HG02840 (cell line): Measurements from ENCODE around the gene TMBIM4.

Experiments
- ATAC-seq: cut with Tn5 transposase; IDR thresholded peaks from one replicate; pipeline ENCODE4 v1.9.1; 2021; ENCODE audit warnings: mild to moderate bottlenecking, moderate library complexity, moderate number of reproducible peaks; ENCODE audit not compliant: unreplicated experiment, low FRiP score

TMBIM4 gene

DNA sequence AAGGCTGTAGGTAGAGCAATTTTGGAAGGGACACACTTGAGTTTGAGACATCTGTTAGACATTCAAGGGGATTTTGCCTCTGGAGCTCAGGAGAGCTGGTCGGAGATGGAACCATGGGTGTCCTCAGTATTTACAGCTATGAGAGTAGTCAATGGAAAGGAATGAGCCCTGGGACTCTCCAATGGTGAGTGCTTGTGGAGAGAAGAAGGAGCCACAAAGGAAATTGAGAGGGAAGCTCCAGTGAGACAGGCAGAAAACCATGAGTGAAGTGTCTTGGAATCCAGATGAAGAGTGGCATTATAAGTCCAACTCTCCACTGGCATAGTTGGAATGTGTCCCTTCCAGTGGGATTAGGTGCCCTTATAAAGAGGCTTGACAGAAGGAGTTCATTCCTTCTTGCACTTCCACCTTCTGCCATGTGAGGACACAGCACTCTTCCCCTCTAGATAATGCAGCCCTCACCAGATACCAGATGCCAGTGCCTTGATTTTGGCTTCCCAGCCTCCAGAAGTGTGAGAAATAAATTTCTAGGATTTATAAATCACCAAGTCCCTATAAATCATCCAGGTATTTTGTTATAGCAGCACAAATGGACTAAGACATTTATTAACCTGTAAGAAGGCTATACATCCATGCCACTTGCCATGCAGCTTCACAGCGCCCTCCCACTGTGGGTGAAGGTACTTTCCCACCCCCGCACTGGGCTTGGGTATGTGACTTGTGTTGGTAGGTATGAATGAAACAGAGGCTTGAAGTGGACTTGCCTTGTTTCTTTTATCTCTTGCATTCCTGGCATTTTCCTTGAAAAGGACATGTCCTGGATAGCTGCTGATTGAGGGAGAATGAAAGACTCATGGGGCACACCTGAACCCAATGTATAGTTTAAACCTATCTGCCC is 66.5 kb downstream of the TMBIM4 start:
- no peak for ATAC-seq

DNA sequence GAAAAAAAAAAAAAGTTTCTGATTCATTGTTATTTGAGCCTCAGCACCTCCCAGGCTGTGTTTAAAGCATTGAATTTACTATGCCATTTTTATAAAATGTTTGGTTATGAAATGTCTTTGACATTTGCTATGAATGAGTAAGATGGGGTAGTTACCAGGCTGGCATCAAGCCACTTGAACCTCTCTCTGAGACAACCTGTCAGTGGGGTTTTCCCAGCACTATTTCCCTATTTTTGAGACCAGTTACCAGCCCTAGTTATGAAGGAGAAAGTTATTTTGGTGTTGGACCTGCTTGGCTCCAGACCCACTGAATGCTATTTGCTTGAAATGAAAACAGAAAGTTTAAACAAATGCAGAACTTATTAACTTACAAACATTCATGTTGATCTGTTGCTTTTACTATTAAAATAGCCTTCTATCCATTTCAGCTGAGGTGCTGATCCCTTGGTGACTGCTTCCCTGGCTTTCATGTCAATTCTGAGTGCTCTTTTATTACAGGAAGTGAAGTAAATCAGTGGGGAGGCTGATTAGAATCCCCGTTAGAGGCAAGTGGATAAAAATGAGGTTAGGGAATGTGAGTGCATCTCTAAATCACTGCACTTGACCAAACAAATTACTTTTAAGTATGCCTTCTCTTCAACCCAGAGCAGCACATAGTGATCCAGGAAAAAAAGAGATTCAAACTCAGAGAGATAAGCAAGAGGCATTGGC is 77.1 kb downstream of the TMBIM4 start:
- ATAC-seq = no peak

DNA sequence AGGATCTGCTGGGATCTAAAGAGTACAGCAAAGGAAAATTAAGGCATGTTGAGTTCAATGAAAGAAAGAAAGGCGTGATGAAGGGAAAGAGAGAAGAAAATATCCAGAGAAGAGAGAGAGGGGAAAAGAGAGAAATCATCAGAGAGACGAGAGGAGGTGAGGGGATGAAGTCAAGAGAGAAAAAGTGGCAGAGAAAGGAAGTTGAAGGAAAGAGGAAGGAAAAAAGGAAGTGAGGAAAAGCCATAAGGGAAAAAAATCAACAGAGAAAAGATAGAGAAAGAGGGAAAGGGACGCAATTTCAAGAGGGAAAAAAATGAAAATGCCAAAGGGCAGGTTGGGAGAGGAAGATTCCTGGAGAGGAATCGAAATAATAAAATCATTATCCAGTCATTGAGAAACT is 79.6 kb downstream of the TMBIM4 start:
- no peak for ATAC-seq

DNA sequence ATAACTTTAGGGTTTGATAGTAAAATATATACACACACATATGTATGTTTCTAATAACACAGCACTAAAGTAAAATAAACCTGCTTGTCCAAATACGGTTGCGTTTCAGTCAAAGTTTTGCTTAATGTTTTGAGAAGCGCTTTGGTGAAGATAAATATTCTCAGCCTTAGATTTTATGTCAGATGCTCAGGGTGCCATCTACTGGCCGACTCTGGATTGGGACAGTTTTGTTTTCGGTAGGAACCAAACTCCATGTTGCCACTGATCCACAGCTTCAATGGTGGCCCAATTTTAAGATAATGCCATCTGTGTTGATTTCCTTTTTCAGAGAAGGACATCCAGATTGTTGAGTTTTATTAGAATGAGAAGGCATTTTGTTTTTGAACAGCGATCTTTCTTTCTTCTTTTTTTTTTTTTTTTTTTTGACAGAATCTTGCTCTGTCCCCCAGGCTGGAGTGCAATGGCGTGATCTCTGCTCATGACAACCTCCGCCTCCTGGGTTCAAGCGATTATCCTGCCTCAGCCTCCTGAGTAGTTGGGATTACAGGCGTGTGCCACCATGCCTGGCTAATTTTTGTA is 82.3 kb downstream of the TMBIM4 start:
- ATAC-seq = peak; percentile 62

DNA sequence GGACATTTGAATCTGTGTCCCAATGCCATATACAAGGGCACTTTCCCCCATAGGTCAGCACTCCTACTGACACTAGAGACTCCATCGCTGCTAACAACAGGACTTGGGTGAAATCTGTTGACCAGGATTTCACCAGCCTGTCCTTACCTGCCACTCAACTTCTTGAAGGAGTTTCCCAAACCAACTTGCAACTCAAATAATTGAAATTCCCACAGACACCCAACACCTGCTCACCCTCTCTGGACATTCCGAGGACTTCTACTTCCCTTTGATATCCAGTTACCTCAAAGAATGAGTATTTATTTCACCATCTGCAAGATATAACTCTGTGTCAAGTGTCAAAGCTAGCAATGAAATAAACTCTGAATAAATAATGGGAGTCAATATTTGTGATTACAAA is 83.8 kb downstream of the TMBIM4 start:
- no peak for ATAC-seq
